Measurements from ENCODE around the gene CATSPERB. TPM values are rescaled to one million over a fixed set of nuclear protein-coding genes. Genes with fewer than 3 reads are reported as not detected.

Gene CATSPERB
- total RNA-seq, 1 donor from 2014 or later, result 3.0 TPM

- no peak for TF ChIP-seq CTCF (IDR thresholded peaks at IDR 0.05)
- Histone ChIP-seq H3K4me3 (no peak overlapping the region), H3K36me3 (no peaks in the 10 kb centered on the region), H3K27ac (no peak overlapping the region), H3K4me1 (no peaks in the 10 kb centered on the region), H3K27me3 (no peaks in the 10 kb centered on the region), H3K9me3 (no peaks in the 10 kb centered on the region)
- DNase-seq (no peak), ATAC-seq (no peak)
- intact Hi-C loops (cut with DNase I), result no loop called here
Observed at GRCh38 chr14:91533623-91534022, 198.3 kb downstream of the CATSPERB start.

Other genes with a start within 250 kb of the CATSPERB start
- gene PPP4R3A, start 221.8 kb downstream of the CATSPERB start, total RNA-seq, result 86.2 TPM
- gene TC2N, start 135.4 kb upstream of the CATSPERB start, total RNA-seq, result 56.7 TPM
- 245 TPM for gene FBLN5, start 215.6 kb upstream of the CATSPERB start, total RNA-seq

Measured in upper lobe of right lung (tissue), 1 donor.